GM12878 (cell line): Measurements from ENCODE around the gene TIMM21.

Experiments
- EP300 ChIP-seq, 2 experiments: fragments of 150-350 bp in 1 of 2; IDR thresholded peaks; 2 replicates each; pipeline ENCODE4 v1.6.1; 2011 to 2012; ENCODE audit warnings: low read depth in 2 of 2, low read length in 2 of 2, borderline replicate concordance in 1 of 2, improper control_type of control experiment in 1 of 2, inconsistent platforms in 1 of 2; ENCODE audit not compliant: control insufficient read depth in 1 of 2
- SIN3A ChIP-seq: IDR thresholded peaks from 2 replicates; pipeline ENCODE4 v1.6.1; 2012; ENCODE audit warnings: low read depth, low read length, improper control_type of control experiment
- TAF1 ChIP-seq: IDR thresholded peaks from 2 replicates; pipeline ENCODE4 v1.6.1; 2011; ENCODE audit warnings: mild to moderate bottlenecking, low read depth, low read length, borderline replicate concordance
- TF ChIP-seq, protein P1 (sequence below): IDR thresholded peaks from 2 replicates; pipeline ENCODE4 v1.6.1; 2012; ENCODE audit warnings: improper control_type of control experiment, low read depth, low read length; ENCODE audit not compliant: insufficient replicate concordance
- TF ChIP-seq, protein P2 (sequence below), 3 experiments: IDR thresholded peaks in 2 of 3; conservative IDR thresholded peaks in 1 of 3; 2 replicates each; pipeline ENCODE4 v1.5.1; 2011; ENCODE audit warnings: low read depth in 3 of 3, low read length in 3 of 3, mild to moderate bottlenecking in 3 of 3, control low read depth in 2 of 3, moderate library complexity in 2 of 3, inconsistent platforms in 1 of 3, mixed read lengths in 1 of 3; ENCODE audit not compliant: control insufficient read depth in 2 of 3, insufficient read depth in 1 of 3; ENCODE audit errors: extremely low read depth in 1 of 3

DNA sequence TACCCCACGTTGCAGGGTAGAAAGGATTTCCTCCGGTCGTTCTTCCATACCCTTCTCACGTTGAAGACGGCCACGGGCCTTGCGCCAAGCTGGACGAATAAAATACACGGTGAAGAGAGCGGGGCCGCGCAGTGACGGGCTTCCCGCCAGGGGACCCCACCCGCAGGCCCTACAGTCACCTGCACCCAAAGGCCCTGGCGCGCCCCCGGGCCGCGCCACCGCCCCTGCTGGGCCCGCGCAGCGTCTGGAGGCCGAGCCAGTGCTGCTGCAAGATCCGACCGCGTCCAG, 888 bp upstream of the TIMM21 start:
- TF ChIP-seq SIN3A (no peak; the same call in 1 of the 2 replicates), EP300 (IDR thresholded peaks at IDR 0.05; ENCODE audit: borderline replicate concordance in 1 of 2, control insufficient read depth in 1 of 2, low read depth in 2 of 2, low read length in 2 of 2) (no peak), TAF1 (no peak)
- TF ChIP-seq, protein P1, sequence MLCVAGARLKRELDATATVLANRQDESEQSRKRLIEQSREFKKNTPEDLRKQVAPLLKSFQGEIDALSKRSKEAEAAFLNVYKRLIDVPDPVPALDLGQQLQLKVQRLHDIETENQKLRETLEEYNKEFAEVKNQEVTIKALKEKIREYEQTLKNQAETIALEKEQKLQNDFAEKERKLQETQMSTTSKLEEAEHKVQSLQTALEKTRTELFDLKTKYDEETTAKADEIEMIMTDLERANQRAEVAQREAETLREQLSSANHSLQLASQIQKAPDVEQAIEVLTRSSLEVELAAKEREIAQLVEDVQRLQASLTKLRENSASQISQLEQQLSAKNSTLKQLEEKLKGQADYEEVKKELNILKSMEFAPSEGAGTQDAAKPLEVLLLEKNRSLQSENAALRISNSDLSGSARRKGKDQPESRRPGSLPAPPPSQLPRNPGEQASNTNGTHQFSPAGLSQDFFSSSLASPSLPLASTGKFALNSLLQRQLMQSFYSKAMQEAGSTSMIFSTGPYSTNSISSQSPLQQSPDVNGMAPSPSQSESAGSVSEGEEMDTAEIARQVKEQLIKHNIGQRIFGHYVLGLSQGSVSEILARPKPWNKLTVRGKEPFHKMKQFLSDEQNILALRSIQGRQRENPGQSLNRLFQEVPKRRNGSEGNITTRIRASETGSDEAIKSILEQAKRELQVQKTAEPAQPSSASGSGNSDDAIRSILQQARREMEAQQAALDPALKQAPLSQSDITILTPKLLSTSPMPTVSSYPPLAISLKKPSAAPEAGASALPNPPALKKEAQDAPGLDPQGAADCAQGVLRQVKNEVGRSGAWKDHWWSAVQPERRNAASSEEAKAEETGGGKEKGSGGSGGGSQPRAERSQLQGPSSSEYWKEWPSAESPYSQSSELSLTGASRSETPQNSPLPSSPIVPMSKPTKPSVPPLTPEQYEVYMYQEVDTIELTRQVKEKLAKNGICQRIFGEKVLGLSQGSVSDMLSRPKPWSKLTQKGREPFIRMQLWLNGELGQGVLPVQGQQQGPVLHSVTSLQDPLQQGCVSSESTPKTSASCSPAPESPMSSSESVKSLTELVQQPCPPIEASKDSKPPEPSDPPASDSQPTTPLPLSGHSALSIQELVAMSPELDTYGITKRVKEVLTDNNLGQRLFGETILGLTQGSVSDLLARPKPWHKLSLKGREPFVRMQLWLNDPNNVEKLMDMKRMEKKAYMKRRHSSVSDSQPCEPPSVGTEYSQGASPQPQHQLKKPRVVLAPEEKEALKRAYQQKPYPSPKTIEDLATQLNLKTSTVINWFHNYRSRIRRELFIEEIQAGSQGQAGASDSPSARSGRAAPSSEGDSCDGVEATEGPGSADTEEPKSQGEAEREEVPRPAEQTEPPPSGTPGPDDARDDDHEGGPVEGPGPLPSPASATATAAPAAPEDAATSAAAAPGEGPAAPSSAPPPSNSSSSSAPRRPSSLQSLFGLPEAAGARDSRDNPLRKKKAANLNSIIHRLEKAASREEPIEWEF = no peak
- TF ChIP-seq, protein P2, sequence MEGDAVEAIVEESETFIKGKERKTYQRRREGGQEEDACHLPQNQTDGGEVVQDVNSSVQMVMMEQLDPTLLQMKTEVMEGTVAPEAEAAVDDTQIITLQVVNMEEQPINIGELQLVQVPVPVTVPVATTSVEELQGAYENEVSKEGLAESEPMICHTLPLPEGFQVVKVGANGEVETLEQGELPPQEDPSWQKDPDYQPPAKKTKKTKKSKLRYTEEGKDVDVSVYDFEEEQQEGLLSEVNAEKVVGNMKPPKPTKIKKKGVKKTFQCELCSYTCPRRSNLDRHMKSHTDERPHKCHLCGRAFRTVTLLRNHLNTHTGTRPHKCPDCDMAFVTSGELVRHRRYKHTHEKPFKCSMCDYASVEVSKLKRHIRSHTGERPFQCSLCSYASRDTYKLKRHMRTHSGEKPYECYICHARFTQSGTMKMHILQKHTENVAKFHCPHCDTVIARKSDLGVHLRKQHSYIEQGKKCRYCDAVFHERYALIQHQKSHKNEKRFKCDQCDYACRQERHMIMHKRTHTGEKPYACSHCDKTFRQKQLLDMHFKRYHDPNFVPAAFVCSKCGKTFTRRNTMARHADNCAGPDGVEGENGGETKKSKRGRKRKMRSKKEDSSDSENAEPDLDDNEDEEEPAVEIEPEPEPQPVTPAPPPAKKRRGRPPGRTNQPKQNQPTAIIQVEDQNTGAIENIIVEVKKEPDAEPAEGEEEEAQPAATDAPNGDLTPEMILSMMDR (IDR thresholded peaks at IDR 0.05 in 2 of 3, conservative IDR thresholded peaks at IDR 0.05 in 1 of 3; ENCODE audit: control insufficient read depth in 2 of 3, extremely low read depth in 1 of 3, insufficient read depth in 1 of 3, low read depth in 3 of 3, low read length in 3 of 3) = 0 out of 6 replicates have a peak, but pooled peaks of 2 of the 3 experiments have one; percentile 2 to 8
